Activated naive CD4-positive, alpha-beta T cell treated with anti-CD3 and anti-CD28 coated beads, Interleukin-2, amount 50 U/mL, for 16 hours (primary cell): ENCODE measurements around the gene SLC27A3.
A peak's percentile ranks its signal among the peaks of the same experiment; 100 is the strongest.

ENCODE experiments used
- DNase-seq: peaks from one replicate; pipeline ENCODE4 v3.0.0-alpha.2; 2020

The SLC27A3 gene

DNA sequence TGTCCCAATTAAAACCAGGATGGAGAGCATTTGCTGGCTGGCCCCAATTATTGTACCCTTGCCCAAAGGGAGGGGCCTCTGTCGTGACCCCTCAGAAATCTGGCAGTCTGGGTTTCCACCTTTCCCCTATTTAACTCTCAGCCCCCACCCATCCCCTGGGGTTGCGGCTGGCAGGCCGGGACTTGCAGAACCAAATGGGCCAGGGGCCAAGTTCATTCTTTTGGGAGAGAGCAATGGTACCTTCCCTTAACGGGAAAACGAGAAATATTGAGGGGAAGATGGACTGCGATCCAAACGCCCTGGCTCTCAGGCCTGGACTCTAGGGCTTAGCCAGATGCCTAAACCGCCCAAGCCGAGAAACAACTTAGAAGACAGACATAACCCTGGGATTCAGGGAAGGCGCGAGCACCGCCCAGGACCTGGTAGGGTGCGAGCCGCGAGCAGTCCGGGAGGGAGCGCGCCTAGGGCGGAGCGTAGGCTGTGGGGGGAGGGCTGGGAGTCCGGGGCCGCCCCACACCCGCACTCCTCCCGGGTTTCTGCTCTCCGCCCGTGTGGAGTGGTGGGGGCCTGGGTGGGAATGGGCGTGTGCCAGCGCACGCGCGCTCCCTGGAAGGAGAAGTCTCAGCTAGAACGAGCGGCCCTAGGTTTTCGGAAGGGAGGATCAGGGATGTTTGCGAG, at the start of gene SLC27A3:
SLC27A3 (plus strand) TSS at position 628 of the 678 bp plus-strand sequence. CDS start 91 bp downstream, outside the sequence.
- DNase-seq = peak; percentile 31

GRCh38 chr1:153727463-153728304, 47.5 kb upstream of the SLC27A3 start, which contains the start of gene INTS3:
TSS of gene INTS3 (plus strand) at chr1:153728050. CDS start at chr1:153728635, 585 bp downstream.
- DNase-seq = peak; percentile 99

DNA sequence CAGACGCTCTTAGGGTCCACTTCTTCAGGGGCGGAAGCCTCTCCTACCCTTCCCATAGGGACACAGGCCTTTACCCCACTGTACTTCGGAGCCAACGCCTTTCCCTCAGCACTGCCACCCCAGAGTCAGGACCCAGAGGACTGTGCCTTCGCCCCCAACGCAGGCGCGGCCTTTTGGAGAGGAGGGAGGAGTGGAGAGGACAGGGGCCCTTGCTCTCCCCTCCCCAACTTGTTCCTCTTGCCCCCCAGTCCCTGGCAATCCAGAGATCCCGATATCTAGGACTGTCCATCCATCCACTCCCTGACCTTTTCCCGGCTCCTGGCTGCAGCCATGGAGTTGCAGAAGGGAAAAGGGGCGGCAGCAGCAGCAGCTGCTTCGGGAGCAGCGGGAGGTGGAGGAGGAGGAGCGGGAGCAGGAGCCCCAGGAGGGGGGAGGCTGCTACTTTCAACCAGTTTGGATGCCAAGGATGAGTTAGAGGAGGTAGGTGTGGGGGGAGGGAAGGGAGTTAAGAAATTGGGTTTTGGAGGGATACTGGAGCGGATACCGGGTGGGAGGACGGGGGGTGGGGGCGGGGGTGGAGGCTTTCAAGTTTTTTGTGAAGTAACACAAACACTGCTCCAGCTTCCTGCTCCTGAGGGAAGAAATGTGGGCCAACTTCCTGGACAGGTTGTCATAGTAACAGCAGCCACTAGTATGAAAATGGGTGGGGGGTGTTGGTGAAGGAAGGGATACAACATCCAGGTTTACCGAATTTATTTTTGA, 46.7 kb upstream of the SLC27A3 start:
- peak; percentile 46 for DNase-seq

DNA sequence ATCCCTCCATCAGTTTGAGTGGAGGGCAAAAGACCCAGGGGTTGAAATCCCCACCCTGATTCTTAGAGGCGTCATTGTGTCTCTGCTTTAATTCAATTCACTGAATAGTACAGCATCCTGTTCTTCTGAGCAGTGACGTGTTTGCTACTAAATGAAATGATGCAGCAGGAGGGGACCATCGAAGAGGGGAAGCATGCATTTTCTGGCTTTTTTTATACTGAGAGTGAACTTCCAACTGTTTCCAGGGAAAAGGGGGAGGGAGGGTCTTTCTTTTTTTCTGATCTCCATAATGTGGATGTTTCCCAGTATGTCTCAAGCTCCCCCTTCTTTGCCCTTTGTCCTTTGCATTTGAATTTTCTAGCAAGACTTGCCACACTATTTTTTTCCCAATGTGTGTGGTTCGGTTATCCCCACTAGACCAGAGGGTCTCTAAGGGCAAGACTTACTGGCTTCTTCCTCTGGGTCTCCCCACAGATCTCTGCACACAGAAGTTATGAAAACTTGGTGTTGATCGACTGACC, 44.7 kb upstream of the SLC27A3 start:
- no peak for DNase-seq

GRCh38 chr1:153733970-153734369, 41.2 kb upstream of the SLC27A3 start:
- no peak for DNase-seq

DNA sequence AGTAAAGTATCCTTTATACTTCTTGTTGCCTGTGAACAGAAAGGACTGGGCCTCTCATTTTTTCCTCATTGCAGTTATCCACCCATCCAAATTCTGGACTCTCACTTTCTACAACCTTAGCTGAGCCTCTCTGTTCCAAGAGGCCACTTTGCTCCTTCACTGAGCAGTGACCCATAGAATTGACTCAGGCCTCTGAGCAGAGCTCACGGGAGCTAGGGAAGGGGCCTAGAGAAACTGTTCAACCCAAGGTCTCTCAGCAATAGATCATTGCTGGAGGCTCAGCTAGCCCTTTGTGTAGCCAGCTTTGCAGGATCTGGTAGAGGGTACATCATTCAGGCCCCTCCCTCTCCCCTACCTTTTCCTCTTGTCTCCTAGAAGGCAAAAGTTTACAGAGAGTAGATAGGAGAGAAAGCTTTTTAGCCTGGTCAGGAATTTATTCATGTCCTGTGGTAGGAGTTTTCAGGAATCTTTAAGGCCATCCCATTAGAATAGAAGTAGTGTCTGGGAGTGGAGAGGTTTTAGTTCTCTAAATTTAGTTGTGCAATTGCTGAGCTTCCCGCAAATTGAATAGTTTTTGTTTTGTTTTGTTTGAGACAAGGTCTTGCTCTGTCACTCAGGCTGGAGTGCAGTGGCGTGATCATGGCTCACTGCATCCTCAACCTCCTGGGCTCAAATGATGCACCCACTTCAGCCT, 40.7 kb upstream of the SLC27A3 start:
- DNase-seq = no peak

GRCh38 chr1:153735090-153735420, 40.2 kb upstream of the SLC27A3 start:
- DNase-seq = no peak

DNA sequence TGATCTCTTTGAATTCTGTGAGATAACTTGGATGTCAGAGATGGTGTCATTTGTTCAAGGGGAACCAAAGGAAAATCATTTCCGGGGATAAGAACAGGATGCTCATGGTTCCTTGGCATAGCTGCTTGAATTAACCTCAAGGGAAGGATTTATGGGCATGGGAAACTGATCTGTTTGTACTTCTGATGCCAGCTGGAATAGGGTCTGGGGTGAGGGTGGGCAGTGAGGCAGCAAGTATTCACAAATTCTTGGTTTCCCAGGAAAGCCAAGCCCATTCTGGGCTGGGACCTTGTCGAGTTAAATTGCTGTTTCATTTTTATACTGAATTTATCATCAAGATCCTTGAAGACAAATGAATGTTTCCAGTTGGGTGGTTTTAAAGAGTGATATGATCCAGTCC, 33.2 kb upstream of the SLC27A3 start:
- no peak for DNase-seq

GRCh38 chr1:153742411-153743142, 32.6 kb upstream of the SLC27A3 start:
- DNase-seq = no peak

DNA sequence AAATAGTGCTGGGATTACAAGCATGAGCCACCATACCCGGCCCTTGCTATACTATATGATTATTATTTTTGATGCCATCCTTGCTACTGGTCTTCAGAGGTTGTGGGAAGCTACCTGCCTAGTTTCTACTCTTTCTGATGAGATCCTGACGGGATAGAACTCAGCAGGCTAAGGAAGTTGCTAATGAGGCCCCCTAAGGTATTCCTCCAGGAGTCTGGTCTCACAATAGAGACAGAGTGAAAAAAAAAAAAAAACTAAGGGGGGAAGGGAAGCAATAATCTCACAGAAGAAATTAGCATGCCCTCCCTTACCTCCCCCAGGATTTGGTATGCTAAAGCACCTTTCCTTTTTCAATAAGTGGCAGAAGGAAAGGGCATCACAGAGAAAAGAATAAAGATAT, 29.8 kb upstream of the SLC27A3 start:
- no peak for DNase-seq

DNA sequence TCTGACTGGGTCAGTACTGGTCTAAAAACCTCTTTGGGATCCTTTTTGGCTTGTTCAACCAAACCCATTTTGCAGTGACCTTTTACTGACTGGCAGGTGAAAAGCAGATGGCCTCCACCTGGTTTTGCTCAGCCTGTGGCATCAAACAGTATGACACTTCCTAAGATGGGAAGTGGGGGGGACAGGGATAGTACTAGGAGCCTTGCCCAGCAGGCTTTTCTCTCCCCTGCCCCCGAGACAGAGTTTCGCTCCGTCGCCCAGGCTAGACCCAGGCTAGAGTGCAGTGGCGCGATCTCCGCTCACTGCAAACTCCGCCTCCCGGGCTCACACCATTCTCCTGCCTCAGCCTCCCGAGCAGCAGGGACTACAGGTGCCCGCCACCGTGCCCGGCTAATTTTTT, 29.0 kb upstream of the SLC27A3 start:
- DNase-seq = no peak

GRCh38 chr1:153748903-153749302, 26.3 kb upstream of the SLC27A3 start:
- DNase-seq = no peak

- peak; percentile 76 for DNase-seq
Observed at GRCh38 chr1:153749408-153750005, 25.7 kb upstream of the SLC27A3 start.

DNA sequence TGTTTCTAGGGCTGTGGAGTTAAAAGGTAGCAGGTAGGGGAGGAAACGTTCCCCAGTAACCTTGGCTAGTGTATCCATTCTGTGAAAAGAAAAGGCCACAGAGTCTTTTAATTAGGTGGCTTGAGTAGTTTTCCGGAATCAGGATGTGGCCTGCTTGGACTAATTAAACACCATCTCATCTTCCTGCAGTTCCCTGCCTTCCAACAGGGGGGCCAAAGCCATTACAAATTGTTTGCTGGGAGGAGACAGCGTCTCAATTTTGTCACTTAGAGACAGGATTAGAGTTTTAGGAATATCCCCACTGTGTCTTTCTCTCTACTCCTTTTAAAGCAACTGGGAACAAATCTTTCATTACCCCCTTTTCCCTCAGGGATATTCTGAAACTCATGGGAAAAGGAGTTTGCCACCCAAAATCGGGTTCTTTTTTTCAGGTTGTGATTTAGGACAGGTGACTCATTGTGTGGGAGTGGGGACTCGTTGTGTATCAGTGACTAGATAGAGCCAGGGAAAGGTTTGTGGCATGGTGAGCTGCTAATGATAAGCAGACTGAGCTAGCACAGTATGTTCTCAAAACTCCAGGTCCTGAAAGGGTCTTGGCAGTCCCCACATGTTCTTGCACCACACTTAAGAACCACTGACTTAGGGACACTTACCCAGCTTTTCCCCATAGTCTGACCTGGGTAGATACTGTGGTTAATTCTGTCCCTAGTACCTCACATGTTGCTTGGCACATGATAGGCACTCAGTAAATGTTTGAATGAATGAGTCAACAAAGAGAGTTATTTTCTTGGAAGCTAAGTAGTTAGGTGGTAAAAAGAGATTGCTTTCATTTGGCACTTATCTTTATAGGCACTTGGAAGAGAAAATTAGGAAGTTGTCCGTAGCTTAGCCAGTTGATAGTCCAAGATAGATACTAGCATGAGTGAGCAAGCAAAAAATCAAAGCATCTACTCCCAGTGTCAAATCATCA, 24.9 kb upstream of the SLC27A3 start:
- no peak for DNase-seq

GRCh38 chr1:153752072-153752471, 23.1 kb upstream of the SLC27A3 start:
- no peak for DNase-seq

DNA sequence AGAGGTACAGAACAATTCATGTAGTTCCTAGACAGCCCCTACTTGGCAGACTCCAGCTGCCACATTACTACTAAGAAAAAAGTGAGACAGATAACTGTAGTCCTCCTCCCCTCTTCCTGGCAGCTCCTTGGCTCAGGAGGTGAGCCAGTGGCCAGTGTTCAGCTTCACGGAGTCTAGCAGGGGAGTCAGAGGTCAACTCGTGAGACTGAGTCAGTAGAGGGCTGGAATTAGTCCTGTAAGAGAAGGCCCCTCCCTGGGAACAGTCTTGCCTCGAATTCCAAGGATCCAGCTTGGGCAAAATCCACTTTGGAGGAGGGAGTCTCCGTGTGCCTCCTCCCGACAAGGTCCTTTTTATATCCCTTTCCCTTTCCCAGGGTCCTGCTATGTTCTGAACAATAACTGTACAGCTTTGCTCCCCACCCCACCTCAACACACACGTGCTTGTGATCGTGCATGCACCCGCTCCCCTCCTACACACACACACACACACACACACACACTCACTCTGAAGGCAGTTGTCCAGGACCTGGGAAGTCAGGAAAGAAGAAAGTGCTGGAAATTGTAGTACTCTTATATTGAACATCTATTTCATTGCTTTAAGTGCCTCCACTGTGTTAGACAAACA, 22.5 kb upstream of the SLC27A3 start:
- DNase-seq = no peak

DNA sequence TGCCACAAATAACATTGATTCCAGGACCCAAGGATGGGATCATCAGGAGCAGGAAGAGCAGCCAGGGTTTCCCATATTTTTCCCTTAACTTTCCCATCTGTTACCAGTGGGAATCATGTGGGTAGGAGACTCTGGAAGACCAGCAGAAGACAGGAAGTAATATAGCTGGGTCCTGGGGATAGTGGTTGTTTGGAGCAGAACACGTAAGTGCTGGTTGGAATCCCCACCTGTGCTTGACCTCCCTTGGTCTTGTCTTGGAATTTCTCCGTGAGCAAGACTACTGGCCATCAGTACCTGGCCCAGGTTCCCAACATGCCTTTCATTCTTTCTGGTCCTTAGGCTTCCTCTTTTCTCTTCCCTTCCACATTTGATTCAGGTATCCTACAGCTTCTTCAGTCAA, 20.9 kb upstream of the SLC27A3 start:
- no peak for DNase-seq

DNA sequence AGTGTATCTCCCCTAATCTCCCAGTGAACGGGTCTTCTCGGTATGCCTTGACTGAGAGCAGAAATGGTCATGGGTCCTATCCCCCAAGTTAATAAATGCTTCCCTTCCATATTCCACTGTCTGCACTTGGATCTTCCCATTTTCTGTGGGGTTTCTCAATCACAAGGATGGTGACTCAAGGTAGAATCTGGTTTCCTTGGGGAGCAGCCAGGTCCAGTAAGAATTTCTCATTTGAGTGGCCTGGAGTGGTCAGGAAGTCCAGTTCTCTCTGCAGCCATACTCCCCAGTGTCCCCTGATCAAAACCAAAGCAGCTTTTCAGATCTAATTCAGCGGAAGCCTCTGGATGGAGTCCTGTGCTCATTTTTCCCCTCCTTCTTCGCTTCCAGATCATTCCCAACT, 14.8 kb upstream of the SLC27A3 start:
- DNase-seq = no peak

DNA sequence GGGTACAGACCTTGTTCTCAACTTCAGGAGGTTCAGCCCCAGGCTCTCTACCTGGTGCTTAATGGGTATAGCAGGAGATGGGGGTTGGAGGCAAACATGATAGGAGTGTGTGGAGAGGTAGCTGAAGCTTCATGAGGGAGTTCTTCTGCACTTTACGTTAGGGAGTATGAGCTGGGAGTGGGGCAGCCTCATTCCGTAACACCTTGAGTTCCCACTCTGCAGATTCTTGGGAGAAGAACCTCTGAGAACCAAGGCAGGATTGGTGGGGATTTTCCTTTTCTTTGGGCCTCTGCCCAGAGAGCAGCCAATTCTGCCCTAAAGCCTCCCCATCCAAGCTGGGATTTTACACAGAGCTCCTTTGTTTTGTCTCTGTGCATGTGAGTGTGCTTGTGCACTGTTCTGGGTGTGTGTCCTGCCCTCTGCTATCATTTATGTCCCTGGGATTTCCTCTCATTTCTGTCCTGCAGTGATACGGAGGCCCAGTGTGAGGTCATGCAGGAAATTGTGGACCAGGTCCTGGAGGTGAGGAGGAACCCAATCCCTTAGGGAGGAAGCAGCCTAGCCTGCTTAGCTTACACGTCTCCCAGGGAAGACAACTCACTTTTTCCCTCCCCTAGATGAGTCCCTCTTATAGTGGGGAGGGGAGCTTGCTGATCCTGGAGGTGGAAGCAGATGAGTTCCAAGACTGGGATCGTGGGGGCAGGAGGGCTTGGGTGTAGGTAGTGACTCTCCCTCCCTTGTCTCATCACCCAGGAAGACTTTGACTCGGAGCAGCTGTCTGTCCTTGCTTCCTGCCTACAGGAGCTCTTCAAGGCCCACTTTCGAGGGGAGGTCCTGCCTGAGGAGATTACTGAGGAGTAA, 11.6 kb upstream of the SLC27A3 start:
- DNase-seq = no peak
